ENCODE measurements around the gene PI4KA. TPM values are rescaled to one million over a fixed set of nuclear protein-coding genes. Genes with fewer than 3 reads are reported as not detected.
"Not testable (repeated sequence)": the region's sequence is repeated elsewhere in the genome, so short reads cannot be mapped to it uniquely, and the experiment has no call there.

Gene PI4KA
- total RNA-seq, 2 experiments from 2014 or later, result 103 to 113 TPM

DNA sequence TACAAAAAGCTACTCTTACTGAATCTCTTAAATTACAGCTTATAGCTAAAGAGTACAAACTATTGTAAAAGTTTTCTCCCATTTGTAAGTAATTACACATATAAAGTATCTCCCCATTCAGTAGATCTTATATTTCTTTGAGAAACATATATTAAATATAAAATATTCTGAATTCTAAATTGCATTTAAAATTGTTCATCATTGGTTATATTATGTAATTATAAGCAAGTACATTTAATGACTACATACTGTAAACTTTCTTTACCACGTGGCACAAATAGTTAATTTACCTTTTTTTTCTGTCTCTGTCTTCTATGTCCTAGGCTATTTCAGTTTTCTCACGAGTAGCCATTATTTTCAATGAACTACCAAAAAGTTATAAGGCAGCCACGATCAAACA, 185.9 kb downstream of the PI4KA start:
- DNase-seq, result no peak
- Mint-ChIP-seq H3K36me3 (ENCODE audit: low read depth) (no peaks in the 10 kb centered on the region), H3K27me3 (peaks cover 52% of the 10 kb centered on the region), H3K4me3 (no peak overlapping the region), H3K9me3 (no peaks in the 10 kb centered on the region), H3K27ac (no peak overlapping the region), H3K4me1 (no peaks in the 10 kb centered on the region)
- ChIA-PET POLR2A (no interaction called here), CTCF (no interaction called here)

DNA sequence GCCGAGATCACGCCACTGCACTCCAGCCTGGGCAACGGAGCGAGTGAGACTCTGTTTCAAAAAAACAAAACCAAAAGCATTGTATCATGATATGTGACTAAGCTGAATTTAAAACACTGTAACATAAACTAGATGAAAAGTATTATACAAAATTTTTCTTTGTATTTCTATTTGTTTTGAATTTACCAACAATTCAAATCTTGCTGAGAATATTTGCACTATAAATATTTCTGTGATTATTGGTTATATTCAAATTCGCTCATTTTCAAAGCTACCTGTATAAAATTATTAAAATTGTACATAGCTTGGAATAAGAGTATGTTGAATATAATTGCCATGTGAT, 186.6 kb downstream of the PI4KA start:
- peaks cover 47% of the 10 kb centered on the region for H3K27me3 Mint-ChIP-seq
- no peaks in the 10 kb centered on the region for H3K4me1 Mint-ChIP-seq
- DNase-seq, result no peak
- no peaks in the 10 kb centered on the region for H3K9me3 Mint-ChIP-seq
- ChIA-PET CTCF (interaction anchor here (0.8 kb wide), 1 partner anchor 24 kb away, joined by 3 read pairs; no protein-coding TSS in a partner anchor), POLR2A (no interaction called here)
- no peak overlapping the region for H3K4me3 Mint-ChIP-seq
- no peaks in the 10 kb centered on the region for H3K36me3 Mint-ChIP-seq (ENCODE audit: low read depth)
- H3K27ac Mint-ChIP-seq, result no peak overlapping the region

- H3K27me3 Mint-ChIP-seq, result peaks cover 45% of the 10 kb centered on the region
- ChIA-PET POLR2A (no interaction called here), CTCF (interaction anchor here (0.8 kb wide), 1 partner anchor 23 kb away, joined by 3 read pairs; no protein-coding TSS in a partner anchor)
- H3K9me3 Mint-ChIP-seq, result no peaks in the 10 kb centered on the region
- no peak for DNase-seq
- H3K27ac Mint-ChIP-seq, result no peak overlapping the region
- H3K4me1 Mint-ChIP-seq, result no peaks in the 10 kb centered on the region
- H3K36me3 Mint-ChIP-seq (ENCODE audit: low read depth), result no peaks in the 10 kb centered on the region
- no peak overlapping the region for H3K4me3 Mint-ChIP-seq
Observed at GRCh38 chr22:20671409-20672081, 187.1 kb downstream of the PI4KA start.

GRCh38 chr22:20670457-20671261, 188.0 kb downstream of the PI4KA start:
- H3K4me1 Mint-ChIP-seq, result not testable (repeated sequence)

DNA sequence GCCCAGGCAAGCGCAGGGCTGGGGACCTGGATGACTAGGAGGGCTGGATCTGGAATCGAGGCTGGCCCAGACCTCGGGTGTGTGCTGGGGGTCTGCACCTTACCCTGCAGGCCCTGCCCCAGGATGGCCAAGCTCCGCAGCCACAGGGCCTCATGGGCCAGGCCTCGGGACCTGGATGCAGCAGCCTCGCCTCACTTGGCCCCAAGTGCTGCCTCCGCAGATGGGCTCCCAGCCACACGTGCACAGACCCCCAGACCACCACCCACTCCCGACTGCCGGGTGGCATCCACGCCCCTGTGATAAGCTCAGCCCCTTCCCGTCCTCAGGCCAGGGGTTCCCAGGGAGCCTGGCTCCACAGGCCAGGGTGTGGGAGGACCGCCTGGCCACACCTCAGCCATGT, 188.7 kb downstream of the PI4KA start:
- peaks cover 34% of the 10 kb centered on the region for H3K27me3 Mint-ChIP-seq
- POLR2A ChIA-PET; H3K9me3 Mint-ChIP-seq; H3K4me1 Mint-ChIP-seq; CTCF ChIA-PET; DNase-seq; H3K4me3 Mint-ChIP-seq; H3K36me3 Mint-ChIP-seq (ENCODE audit: low read depth); H3K27ac Mint-ChIP-seq: not testable (repeated sequence)

More at GRCh38 chr22:20670457-20671261, 188.0 kb downstream of the PI4KA start:
- DNase-seq; POLR2A ChIA-PET; H3K36me3 Mint-ChIP-seq (ENCODE audit: low read depth); CTCF ChIA-PET; H3K9me3 Mint-ChIP-seq; H3K4me3 Mint-ChIP-seq; H3K27ac Mint-ChIP-seq: not testable (repeated sequence)
- peaks cover 42% of the 10 kb centered on the region for H3K27me3 Mint-ChIP-seq

GRCh38 chr22:20669471-20669870, 189.1 kb downstream of the PI4KA start:
- DNase-seq; H3K9me3 Mint-ChIP-seq; CTCF ChIA-PET; POLR2A ChIA-PET; H3K4me3 Mint-ChIP-seq; H3K36me3 Mint-ChIP-seq (ENCODE audit: low read depth); H3K27ac Mint-ChIP-seq; H3K4me1 Mint-ChIP-seq: not testable (repeated sequence)
- H3K27me3 Mint-ChIP-seq, result peaks cover 33% of the 10 kb centered on the region

- H3K9me3 Mint-ChIP-seq; POLR2A ChIA-PET; H3K27ac Mint-ChIP-seq; H3K36me3 Mint-ChIP-seq (ENCODE audit: low read depth); DNase-seq; CTCF ChIA-PET; H3K4me1 Mint-ChIP-seq; H3K4me3 Mint-ChIP-seq: not testable (repeated sequence)
- peaks cover 27% of the 10 kb centered on the region for H3K27me3 Mint-ChIP-seq
Observed at GRCh38 chr22:20668769-20669168, 189.8 kb downstream of the PI4KA start.

- POLR2A ChIA-PET; H3K27ac Mint-ChIP-seq; H3K4me1 Mint-ChIP-seq; H3K4me3 Mint-ChIP-seq; H3K9me3 Mint-ChIP-seq; CTCF ChIA-PET; H3K36me3 Mint-ChIP-seq (ENCODE audit: low read depth); DNase-seq: not testable (repeated sequence)
- H3K27me3 Mint-ChIP-seq, result peaks cover 22% of the 10 kb centered on the region
Observed at GRCh38 chr22:20668226-20668625, 190.4 kb downstream of the PI4KA start.

DNA sequence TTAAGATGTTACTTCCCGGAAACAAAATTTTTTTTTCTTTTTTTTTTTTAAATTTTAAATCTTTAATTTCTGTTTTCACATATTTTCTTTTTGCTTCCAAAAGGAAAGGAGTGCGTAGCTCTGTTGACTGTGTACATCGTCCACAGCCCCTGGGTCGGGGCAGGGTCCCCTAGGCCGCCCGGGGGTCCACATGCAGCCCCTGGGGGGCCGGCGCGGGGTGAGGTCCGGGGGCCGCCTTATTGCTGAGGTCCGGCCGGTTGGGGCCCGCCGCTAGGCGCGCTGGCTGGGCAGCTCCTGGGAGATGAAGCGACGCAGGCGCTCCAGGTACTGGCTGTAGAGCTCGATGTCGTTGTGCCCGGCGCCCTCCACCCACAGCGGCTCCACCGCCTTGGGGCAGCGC, 191.1 kb downstream of the PI4KA start:
- H3K4me3 Mint-ChIP-seq; H3K9me3 Mint-ChIP-seq; CTCF ChIA-PET; DNase-seq; POLR2A ChIA-PET; H3K27ac Mint-ChIP-seq; H3K36me3 Mint-ChIP-seq (ENCODE audit: low read depth); H3K4me1 Mint-ChIP-seq: not testable (repeated sequence)
- peaks cover 19% of the 10 kb centered on the region for H3K27me3 Mint-ChIP-seq

DNA sequence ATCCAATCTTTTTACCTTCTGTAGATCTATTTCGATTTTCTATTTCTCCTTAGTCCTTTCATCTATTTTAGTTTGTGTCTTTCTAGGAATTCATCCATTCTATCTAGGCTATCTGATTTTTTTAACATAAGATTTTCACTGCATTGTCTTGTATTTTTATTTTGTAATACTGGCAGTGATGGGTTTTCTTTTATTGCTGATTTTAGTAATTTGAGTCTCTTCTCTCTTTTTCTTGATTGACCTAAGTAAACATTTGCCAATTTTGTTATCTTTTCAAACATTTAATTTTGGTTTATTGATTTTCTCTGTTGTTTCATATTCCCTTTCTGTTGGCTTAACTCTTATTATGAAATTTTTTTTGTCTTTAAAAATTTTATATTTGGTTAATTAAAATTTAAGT, 192.1 kb downstream of the PI4KA start:
- no peaks in the 10 kb centered on the region for H3K36me3 Mint-ChIP-seq (ENCODE audit: low read depth)
- POLR2A ChIA-PET, result no interaction called here
- DNase-seq, result no peak
- H3K27me3 Mint-ChIP-seq, result peaks cover 15% of the 10 kb centered on the region
- no peak overlapping the region for H3K4me3 Mint-ChIP-seq
- H3K9me3 Mint-ChIP-seq, result peaks cover 3% of the 10 kb centered on the region
- no peaks in the 10 kb centered on the region for H3K4me1 Mint-ChIP-seq
- H3K27ac Mint-ChIP-seq, result no peak overlapping the region
- CTCF ChIA-PET, result no interaction called here

- H3K27me3 Mint-ChIP-seq, result peaks cover 28% of the 10 kb centered on the region
- no peak for DNase-seq
- H3K9me3 Mint-ChIP-seq, result peaks cover 3% of the 10 kb centered on the region
- POLR2A ChIA-PET, result no interaction called here
- CTCF ChIA-PET, result no interaction called here
- H3K36me3 Mint-ChIP-seq (ENCODE audit: low read depth), result no peaks in the 10 kb centered on the region
- H3K4me3 Mint-ChIP-seq, result no peak overlapping the region
- H3K4me1 Mint-ChIP-seq, result no peaks in the 10 kb centered on the region
- H3K27ac Mint-ChIP-seq, result no peak overlapping the region
Observed at GRCh38 chr22:20664594-20664959, 194.0 kb downstream of the PI4KA start.

- no peak for DNase-seq
- H3K27ac Mint-ChIP-seq, result no peak overlapping the region
- no peaks in the 10 kb centered on the region for H3K4me1 Mint-ChIP-seq
- H3K9me3 Mint-ChIP-seq, result peaks cover 3% of the 10 kb centered on the region
- CTCF ChIA-PET, result interaction anchor here (1.2 kb wide), 1 partner anchor 100 kb away, joined by 3 read pairs; no protein-coding TSS in a partner anchor
- no peak overlapping the region for H3K4me3 Mint-ChIP-seq
- H3K36me3 Mint-ChIP-seq (ENCODE audit: low read depth), result no peaks in the 10 kb centered on the region
- POLR2A ChIA-PET, result no interaction called here
- H3K27me3 Mint-ChIP-seq, result peaks cover 33% of the 10 kb centered on the region
Observed at GRCh38 chr22:20663941-20664593, 194.5 kb downstream of the PI4KA start.

DNA sequence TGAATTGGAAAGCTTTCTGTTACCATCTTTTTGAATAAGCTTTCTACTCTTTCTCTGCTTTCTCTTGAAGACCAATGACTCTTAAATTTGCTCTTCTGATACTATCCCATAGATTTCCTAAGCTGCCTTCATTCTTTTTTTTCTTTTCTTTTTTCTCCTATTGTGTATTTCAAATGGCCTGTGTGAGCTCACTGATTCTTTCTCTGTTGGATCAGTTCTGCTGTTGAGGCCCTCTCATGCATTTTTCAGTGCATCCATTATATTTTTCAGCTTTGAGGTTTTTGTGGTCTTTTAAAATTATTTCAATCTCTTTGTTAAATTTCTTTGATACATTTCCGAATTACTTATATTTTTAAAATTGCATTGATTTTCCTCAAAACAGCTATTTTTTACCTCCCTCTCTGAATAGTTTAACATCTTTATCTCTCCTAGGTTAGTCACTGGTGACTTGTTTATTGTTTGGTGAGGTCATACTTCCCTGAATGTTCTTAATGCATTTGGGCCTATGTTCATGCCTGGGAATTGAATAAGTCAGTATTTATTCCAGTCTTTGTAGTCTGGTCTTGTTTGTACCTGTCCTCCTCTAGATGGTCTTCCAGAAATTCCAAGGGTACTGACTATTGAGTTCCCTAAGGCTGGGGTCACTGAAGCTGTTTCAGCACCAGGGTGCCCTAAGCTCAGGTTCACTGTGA, 195.3 kb downstream of the PI4KA start:
- no peak for DNase-seq
- Mint-ChIP-seq H3K4me1 (no peaks in the 10 kb centered on the region), H3K9me3 (peaks cover 3% of the 10 kb centered on the region), H3K27ac (no peak overlapping the region), H3K27me3 (peaks cover 41% of the 10 kb centered on the region), H3K36me3 (ENCODE audit: low read depth) (no peaks in the 10 kb centered on the region), H3K4me3 (no peak overlapping the region)
- ChIA-PET CTCF (interaction anchor here (1.2 kb wide), 1 partner anchor 99 kb away, joined by 3 read pairs; no protein-coding TSS in a partner anchor), POLR2A (no interaction called here)
